ENCODE data around the gene GAL3ST1.

Gene GAL3ST1

DNA sequence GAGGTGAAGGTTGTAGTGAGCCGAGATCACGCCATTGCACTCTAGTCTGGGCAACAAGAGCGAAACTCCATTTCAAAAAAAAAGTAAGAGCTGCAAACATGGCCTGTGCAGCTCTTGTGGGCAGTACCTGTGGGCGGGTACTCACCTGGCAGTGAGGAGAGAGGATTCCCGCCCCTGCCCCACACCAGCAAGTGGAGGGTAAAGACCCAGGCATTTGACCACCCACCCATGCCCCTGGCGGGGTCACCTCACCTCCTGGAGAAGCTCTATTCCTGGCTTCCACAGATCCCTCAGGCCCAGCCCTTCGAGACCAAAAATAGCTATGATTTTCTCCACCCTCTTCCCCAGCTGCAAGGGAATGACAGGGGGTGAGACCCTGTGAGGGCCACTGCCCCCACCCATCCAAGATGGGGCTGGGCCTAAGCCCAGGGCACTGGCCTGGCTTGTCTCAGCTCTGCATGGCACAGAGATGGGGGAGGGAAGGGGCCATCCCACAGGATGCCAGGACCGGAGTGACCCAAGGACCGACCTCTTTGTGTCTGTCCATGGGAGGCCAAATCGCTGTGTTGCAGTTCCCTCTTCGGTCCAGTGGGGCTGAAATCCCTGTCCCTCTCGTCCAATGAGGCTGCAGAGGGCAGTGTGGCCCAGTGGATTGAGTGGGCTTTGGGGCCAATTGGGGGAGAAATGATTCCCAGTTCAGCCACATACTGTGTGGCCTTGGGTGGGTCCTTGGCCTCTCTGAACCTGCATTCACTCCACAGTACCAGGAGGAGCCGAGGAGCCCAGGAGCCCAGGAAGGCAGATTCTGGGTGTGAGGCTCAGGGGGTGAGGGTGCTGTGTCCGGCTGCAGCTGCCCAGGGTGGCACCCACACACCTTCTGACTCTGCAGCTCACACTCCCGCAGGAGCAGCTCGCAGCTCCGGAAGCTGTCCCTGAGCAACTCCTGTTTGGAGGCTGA lies 42.5 kb downstream of the GAL3ST1 start:
- Histone ChIP-seq H3K36me3 (ENCODE audit: control insufficient read depth, insufficient read depth, low read length) (no peaks in the 10 kb centered on the region), H3K9me3 (ENCODE audit: control insufficient read depth, insufficient read depth, low read length) (no peaks in the 10 kb centered on the region), H3K4me3 (ENCODE audit: low read depth, low read length) (no peak overlapping the region), H3K9ac (ENCODE audit: low read depth, low read length) (no peak overlapping the region), H3K27me3 (ENCODE audit: control insufficient read depth, insufficient read depth, low read length) (no peaks in the 10 kb centered on the region), H3K27ac (ENCODE audit: low read depth, low read length) (no peak overlapping the region), H3K4me1 (ENCODE audit: control insufficient read depth, insufficient read depth, low read length) (no peaks in the 10 kb centered on the region)

DNA sequence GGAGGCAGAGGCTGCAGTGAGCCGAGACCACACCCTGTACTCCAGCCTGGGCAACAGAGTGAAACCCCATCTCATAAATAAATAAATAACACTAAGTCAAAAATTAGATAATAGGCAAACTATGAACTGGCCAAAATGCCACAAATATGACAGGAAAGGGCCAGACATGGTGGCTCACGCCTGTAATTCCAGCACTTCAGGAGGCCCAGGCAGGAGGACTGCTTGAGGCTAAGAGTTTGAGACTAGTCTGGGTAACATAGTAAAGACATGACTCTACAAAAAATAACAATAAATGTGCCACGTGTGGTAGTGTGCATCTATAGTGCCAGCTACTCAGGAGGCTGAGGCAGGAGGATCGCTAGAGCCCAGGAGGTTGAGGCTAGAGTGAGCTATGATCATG lies 47.8 kb downstream of the GAL3ST1 start:
- H3K27me3 ChIP-seq (ENCODE audit: control insufficient read depth, insufficient read depth, low read length) = no peaks in the 10 kb centered on the region
- no peak overlapping the region for H3K27ac ChIP-seq (ENCODE audit: low read depth, low read length)
- no peak overlapping the region for H3K9ac ChIP-seq (ENCODE audit: low read depth, low read length)
- no peaks in the 10 kb centered on the region for H3K9me3 ChIP-seq (ENCODE audit: control insufficient read depth, insufficient read depth, low read length)
- no peaks in the 10 kb centered on the region for H3K36me3 ChIP-seq (ENCODE audit: control insufficient read depth, insufficient read depth, low read length)
- H3K4me3 ChIP-seq (ENCODE audit: low read depth, low read length) = no peak overlapping the region
- no peaks in the 10 kb centered on the region for H3K4me1 ChIP-seq (ENCODE audit: control insufficient read depth, insufficient read depth, low read length)

DNA sequence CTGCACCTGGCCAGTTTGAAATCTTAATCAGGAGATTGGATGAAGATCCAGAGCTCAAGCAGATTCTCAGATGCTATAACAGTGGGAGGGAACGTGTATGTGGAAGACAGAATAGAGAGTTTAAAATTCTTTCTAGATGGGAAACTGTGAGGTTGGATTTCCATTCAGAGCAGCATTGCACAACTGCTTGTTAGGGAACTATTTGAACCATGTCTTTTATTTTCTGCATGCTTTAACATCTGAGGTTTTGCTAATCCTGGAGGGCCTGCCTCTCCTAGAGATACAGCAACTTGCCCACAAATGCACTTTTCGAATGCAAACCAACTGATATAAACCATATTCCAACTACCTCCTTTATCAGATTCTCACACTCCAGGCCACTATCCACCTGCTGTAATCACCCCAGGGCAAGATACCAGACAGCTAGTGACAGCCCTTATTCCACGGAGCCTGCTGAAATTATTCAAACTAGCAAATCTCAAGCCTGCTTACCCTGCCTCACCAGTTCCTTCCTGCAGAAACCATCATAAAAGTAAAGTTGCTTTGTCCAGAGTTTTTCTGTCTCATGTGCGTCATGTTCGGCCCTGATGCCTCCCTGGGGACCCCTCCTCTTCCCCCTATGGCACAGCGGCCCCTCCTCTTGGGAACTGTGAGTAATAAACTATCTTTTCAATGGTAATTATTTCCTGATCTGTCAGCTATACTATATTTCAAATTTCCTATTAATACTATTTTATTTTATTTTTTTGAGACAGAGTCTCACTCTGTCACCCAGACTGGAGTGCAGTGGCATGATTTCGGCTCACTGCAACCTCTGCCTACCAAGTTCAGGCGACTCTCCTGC lies 50.6 kb downstream of the GAL3ST1 start:
- Histone ChIP-seq H3K9ac (ENCODE audit: low read depth, low read length) (no peak overlapping the region), H3K27me3 (ENCODE audit: control insufficient read depth, insufficient read depth, low read length) (no peaks in the 10 kb centered on the region), H3K4me1 (ENCODE audit: control insufficient read depth, insufficient read depth, low read length) (no peaks in the 10 kb centered on the region)

DNA sequence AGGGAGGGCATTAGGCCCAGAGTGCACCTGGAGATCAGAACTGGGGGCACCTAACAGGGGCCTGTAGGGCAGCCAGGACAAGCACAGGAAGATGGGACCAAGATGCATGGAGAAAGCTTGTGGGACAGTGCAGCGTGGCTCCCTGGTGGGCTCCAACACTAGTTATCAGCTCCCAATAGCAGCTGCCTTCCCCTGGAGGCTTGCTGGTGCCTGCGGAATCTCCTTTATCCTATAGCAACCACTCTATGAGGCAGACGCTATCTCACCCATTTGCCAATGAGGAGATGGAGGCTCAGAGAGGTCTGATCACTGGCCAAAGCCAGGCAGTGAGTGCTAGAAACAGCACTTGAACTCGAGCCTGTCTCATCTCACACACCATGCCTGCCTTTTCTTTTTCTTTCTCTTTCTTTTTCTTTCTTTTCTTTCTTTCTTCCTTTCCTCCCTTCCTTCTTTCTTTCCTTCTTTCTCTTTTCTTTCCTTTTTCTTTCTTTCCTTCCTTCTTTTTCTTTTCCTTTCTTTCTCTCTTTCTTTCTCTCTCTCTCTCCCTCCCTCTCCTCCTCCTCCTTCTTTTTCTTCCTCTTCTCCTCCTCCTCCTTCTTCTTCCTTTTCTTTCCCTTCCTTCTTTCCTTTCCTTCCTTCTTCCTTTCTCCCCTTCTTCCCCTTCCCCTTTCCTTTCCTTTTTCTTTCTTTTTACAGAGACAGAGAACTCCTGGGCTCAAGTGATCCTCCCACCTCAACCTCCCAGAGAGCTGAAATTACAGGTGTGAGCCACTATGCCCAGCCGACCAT lies 52.9 kb downstream of the GAL3ST1 start:
- Histone ChIP-seq H3K4me1 (ENCODE audit: control insufficient read depth, insufficient read depth, low read length) (no peaks in the 10 kb centered on the region), H3K9me3 (ENCODE audit: control insufficient read depth, insufficient read depth, low read length) (no peaks in the 10 kb centered on the region), H3K9ac (ENCODE audit: low read depth, low read length) (no peak overlapping the region), H3K36me3 (ENCODE audit: control insufficient read depth, insufficient read depth, low read length) (no peaks in the 10 kb centered on the region), H3K27ac (ENCODE audit: low read depth, low read length) (no peak overlapping the region), H3K4me3 (ENCODE audit: low read depth, low read length) (no peak overlapping the region), H3K27me3 (ENCODE audit: control insufficient read depth, insufficient read depth, low read length) (no peaks in the 10 kb centered on the region)

More for the DNA sequence above, 50.6 kb downstream of the GAL3ST1 start:
- no peak overlapping the region for H3K4me3 ChIP-seq (ENCODE audit: low read depth, low read length)
- H3K36me3 ChIP-seq (ENCODE audit: control insufficient read depth, insufficient read depth, low read length) = no peaks in the 10 kb centered on the region
- H3K9me3 ChIP-seq (ENCODE audit: control insufficient read depth, insufficient read depth, low read length) = no peaks in the 10 kb centered on the region
- no peak overlapping the region for H3K27ac ChIP-seq (ENCODE audit: low read depth, low read length)

DNA sequence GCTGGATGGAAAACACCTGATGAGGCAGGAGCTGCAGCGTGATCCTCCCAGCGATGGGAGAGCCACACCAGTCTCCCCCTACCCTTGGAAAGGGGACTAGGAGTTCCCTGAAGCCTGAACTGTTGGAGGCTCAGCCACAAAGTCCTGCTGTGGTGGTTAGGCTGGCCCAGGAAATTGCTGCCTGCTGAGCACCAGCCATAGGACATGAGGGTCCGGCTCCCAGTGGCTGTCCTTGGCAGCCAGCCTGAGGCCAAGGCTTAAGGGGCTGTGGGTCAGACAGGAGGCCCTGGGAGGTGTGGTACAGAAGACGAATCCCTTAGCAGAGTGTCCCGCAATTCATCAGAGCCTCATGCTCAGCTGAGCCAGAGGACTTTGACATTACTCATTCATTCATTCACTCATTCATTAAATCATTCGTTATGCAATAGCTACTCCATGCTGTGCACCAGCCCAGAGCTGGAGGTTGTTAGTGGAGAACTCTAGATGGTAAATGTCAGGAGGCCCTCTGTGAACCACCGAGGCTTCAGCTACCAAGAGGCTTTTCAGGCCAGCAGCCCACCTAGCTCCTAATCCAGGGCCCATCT lies 54.5 kb downstream of the GAL3ST1 start:
- H3K4me1 ChIP-seq (ENCODE audit: control insufficient read depth, insufficient read depth, low read length) = no peaks in the 10 kb centered on the region
- no peak overlapping the region for H3K27ac ChIP-seq (ENCODE audit: low read depth, low read length)
- H3K4me3 ChIP-seq (ENCODE audit: low read depth, low read length) = no peak overlapping the region
- H3K27me3 ChIP-seq (ENCODE audit: control insufficient read depth, insufficient read depth, low read length) = no peaks in the 10 kb centered on the region
- no peak overlapping the region for H3K9ac ChIP-seq (ENCODE audit: low read depth, low read length)
- no peaks in the 10 kb centered on the region for H3K9me3 ChIP-seq (ENCODE audit: control insufficient read depth, insufficient read depth, low read length)
- H3K36me3 ChIP-seq (ENCODE audit: control insufficient read depth, insufficient read depth, low read length) = no peaks in the 10 kb centered on the region

DNA sequence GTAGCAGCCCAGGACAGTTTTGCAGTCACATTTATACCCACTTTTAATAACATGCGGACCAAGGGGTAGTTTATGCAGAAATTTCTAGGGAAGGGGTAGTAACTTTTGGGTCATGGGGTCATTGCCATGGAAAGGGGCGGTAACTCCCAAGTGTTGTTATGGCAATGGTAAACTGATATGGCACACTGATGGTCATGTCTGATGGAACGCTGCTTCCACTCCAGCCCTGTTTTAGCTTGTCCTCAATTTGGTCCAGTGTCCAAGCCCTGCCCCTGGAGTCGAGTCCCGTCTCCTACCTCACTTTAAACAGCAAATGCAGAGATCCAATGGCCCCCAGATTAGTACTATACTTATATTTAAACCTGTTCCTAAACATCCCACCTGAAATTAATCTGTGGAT lies 57.7 kb downstream of the GAL3ST1 start:
- no peaks in the 10 kb centered on the region for H3K4me1 ChIP-seq (ENCODE audit: control insufficient read depth, insufficient read depth, low read length)
- no peak overlapping the region for H3K9ac ChIP-seq (ENCODE audit: low read depth, low read length)
- H3K27ac ChIP-seq (ENCODE audit: low read depth, low read length) = no peak overlapping the region
- peaks cover 2% of the 10 kb centered on the region for H3K9me3 ChIP-seq (ENCODE audit: control insufficient read depth, insufficient read depth, low read length)
- no peak overlapping the region for H3K4me3 ChIP-seq (ENCODE audit: low read depth, low read length)
- no peaks in the 10 kb centered on the region for H3K27me3 ChIP-seq (ENCODE audit: control insufficient read depth, insufficient read depth, low read length)
- no peaks in the 10 kb centered on the region for H3K36me3 ChIP-seq (ENCODE audit: control insufficient read depth, insufficient read depth, low read length)

DNA sequence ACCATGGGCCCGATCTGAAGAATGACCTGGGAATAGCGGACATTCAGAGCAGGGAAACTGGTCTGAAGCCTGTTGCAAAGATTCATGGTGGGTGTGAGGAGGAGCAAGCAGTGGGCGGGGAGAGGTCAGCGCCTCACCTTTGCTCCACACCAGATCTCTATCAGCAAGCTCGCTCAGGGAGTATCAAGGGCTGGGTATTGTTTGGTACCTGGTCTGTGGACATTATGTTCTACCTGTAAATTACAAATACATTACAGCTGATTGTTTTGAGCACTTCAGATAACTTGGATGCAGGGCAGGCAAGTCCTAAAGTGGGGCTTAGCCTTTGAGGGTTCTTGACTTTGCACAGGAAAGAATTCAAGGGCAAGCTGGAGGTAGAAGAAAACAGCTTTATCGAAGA lies 58.2 kb downstream of the GAL3ST1 start:
- H3K9ac ChIP-seq (ENCODE audit: low read depth, low read length) = no peak overlapping the region
- no peaks in the 10 kb centered on the region for H3K27me3 ChIP-seq (ENCODE audit: control insufficient read depth, insufficient read depth, low read length)
- no peaks in the 10 kb centered on the region for H3K4me1 ChIP-seq (ENCODE audit: control insufficient read depth, insufficient read depth, low read length)
- H3K36me3 ChIP-seq (ENCODE audit: control insufficient read depth, insufficient read depth, low read length) = no peaks in the 10 kb centered on the region
- no peak overlapping the region for H3K27ac ChIP-seq (ENCODE audit: low read depth, low read length)
- no peak overlapping the region for H3K4me3 ChIP-seq (ENCODE audit: low read depth, low read length)
- H3K9me3 ChIP-seq (ENCODE audit: control insufficient read depth, insufficient read depth, low read length) = peaks cover 2% of the 10 kb centered on the region

DNA sequence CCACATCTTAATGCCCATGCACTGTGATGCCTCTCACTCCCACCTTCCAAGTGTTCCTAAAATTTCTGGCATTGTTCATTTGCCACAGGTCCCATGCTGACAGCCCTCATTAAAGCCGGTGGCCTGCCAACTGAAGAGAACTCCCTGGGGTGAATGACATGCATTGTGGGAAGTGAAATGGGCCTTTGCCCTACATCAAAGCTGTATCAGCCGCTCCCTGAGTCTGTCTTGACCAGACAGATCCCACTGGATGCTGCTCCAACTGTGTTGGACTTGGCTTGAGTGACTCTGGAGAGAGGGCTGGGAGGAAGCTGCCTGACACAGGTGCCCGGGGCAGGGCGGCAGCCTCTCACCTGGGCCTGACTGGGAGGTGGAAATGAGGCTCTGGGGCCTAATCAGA lies 60.2 kb downstream of the GAL3ST1 start:
- Histone ChIP-seq H3K36me3 (ENCODE audit: control insufficient read depth, insufficient read depth, low read length) (no peaks in the 10 kb centered on the region), H3K9me3 (ENCODE audit: control insufficient read depth, insufficient read depth, low read length) (peaks cover 2% of the 10 kb centered on the region), H3K4me1 (ENCODE audit: control insufficient read depth, insufficient read depth, low read length) (no peaks in the 10 kb centered on the region), H3K27ac (ENCODE audit: low read depth, low read length) (no peak overlapping the region), H3K27me3 (ENCODE audit: control insufficient read depth, insufficient read depth, low read length) (no peaks in the 10 kb centered on the region), H3K9ac (ENCODE audit: low read depth, low read length) (no peak overlapping the region), H3K4me3 (ENCODE audit: low read depth, low read length) (no peak overlapping the region)

DNA sequence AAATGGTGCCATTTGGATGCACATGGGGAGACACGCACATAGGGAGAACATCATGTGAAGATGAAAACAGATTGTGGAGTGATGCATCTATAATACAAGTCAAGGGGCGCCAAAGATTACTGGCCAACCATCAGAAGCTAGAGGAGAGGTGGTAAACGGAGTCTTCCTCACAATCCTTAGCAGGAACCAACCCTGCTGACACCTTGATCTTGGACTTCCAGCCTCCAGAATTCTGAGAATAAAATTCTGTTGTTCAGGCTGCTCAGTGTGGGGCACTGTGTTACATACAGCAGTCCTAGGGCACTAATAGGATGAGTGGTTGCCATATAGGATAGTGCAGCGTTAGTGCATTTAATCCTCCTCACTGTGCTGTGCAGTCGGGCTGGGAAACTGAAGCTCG lies 61.0 kb downstream of the GAL3ST1 start:
- no peak overlapping the region for H3K4me3 ChIP-seq (ENCODE audit: low read depth, low read length)
- H3K9ac ChIP-seq (ENCODE audit: low read depth, low read length) = no peak overlapping the region
- H3K27ac ChIP-seq (ENCODE audit: low read depth, low read length) = no peak overlapping the region
- H3K36me3 ChIP-seq (ENCODE audit: control insufficient read depth, insufficient read depth, low read length) = no peaks in the 10 kb centered on the region
- no peaks in the 10 kb centered on the region for H3K27me3 ChIP-seq (ENCODE audit: control insufficient read depth, insufficient read depth, low read length)
- no peaks in the 10 kb centered on the region for H3K4me1 ChIP-seq (ENCODE audit: control insufficient read depth, insufficient read depth, low read length)
- peaks cover 2% of the 10 kb centered on the region for H3K9me3 ChIP-seq (ENCODE audit: control insufficient read depth, insufficient read depth, low read length)

DNA sequence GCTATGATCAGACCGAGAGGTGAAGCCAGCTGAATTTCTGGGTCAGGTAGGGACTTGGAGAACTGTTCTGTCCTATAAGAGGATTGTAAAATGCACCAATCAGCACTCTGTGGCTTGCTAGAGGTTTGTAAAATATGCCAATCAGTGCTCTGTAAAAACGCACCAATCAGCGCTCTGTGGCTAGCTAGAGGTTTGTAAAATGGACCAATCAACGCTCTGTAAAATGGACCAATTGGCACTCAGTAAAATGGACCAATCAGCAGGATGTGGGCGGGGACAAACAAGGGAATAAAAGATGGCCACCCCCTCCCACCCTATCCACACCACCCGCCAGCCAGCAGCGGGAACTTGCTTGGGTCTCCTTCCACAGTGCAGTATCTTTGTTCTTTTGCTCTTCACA lies 62.6 kb downstream of the GAL3ST1 start:
- H3K9me3 ChIP-seq (ENCODE audit: control insufficient read depth, insufficient read depth, low read length) = peaks cover 2% of the 10 kb centered on the region
- no peak overlapping the region for H3K27ac ChIP-seq (ENCODE audit: low read depth, low read length)
- no peaks in the 10 kb centered on the region for H3K27me3 ChIP-seq (ENCODE audit: control insufficient read depth, insufficient read depth, low read length)
- H3K9ac ChIP-seq (ENCODE audit: low read depth, low read length) = no peak overlapping the region
- H3K4me3 ChIP-seq (ENCODE audit: low read depth, low read length) = no peak overlapping the region
- no peaks in the 10 kb centered on the region for H3K36me3 ChIP-seq (ENCODE audit: control insufficient read depth, insufficient read depth, low read length)
- H3K4me1 ChIP-seq (ENCODE audit: control insufficient read depth, insufficient read depth, low read length) = no peaks in the 10 kb centered on the region
